ENCODE measurements around the gene SMG9. TPM values are rescaled to one million over a fixed set of nuclear protein-coding genes. Genes with fewer than 3 reads are reported as not detected.

SMG9 gene
- total RNA-seq, 1 donor from 2014 or later, result 35.0 TPM

DNA sequence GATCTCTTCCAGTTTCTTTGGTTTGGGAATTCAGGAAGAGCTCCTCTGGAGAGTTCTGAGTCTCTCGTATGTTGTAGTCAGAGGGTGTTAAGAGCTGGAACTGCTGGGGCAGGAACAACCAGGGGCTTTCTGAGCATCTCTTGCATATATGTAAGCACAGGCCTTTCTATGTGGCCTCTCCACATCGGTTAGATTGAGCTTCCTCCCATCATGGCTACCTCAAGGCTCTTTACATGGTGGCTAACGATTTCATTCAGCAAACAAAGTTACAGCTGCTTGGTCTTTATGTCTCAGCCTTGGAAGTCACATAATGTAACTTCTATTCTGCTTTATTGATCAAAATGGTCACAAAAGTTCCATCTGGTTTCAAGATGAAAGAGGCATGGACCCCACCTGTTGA, 64.3 kb downstream of the SMG9 start:
- no peak overlapping the region for H2AFZ ChIP-seq (ENCODE audit: low read depth, low read length)
- no peaks in the 10 kb centered on the region for H3K36me3 ChIP-seq (ENCODE audit: insufficient read depth, low read length)
- no peak for TF ChIP-seq CTCF (IDR thresholded peaks at IDR 0.05; ENCODE audit: insufficient read depth, low read depth, low read length)
- no peak for TF ChIP-seq EZH2 (IDR thresholded peaks at IDR 0.05; ENCODE audit: insufficient read depth, low read length)
- FAIRE-seq (no peak), DNase-seq (ENCODE audit: low read depth) (no peak)
- peaks cover 5% of the 10 kb centered on the region for H3K4me1 Mint-ChIP-seq (ENCODE audit: low read depth, unreplicated experiment)
- peaks cover 6% of the 10 kb centered on the region for H3K36me3 Mint-ChIP-seq (ENCODE audit: low read depth, unreplicated experiment)
- H3K4me3 Mint-ChIP-seq (ENCODE audit: unreplicated experiment), result no peak overlapping the region
- no peak overlapping the region for H3K4me3 ChIP-seq (ENCODE audit: insufficient read depth, low read depth, low read length)
- peaks cover 22% of the 10 kb centered on the region for H3K9me3 Mint-ChIP-seq (ENCODE audit: unreplicated experiment)
- peaks cover 13% of the 10 kb centered on the region for H3K9me3 ChIP-seq (ENCODE audit: insufficient read depth, low read depth, low read length)
- no peak overlapping the region for H3K27ac Mint-ChIP-seq (ENCODE audit: unreplicated experiment)
- no peak overlapping the region for H3K9ac ChIP-seq (ENCODE audit: low read length)
- H3K4me1 ChIP-seq (ENCODE audit: insufficient read depth, low read length), result peaks cover 14% of the 10 kb centered on the region
- H3K79me2 ChIP-seq (ENCODE audit: insufficient read depth, low read length), result no peaks in the 10 kb centered on the region
- H3K27me3 Mint-ChIP-seq (ENCODE audit: low read depth, unreplicated experiment), result peaks cover 19% of the 10 kb centered on the region
- no peak overlapping the region for H3K4me2 ChIP-seq (ENCODE audit: low read length)
- peaks cover 4% of the 10 kb centered on the region for H3K27me3 ChIP-seq (ENCODE audit: insufficient read depth, low read length)
- H4K20me1 ChIP-seq (ENCODE audit: insufficient read depth, low read length), result no peaks in the 10 kb centered on the region
- no peak overlapping the region for H3K27ac ChIP-seq (ENCODE audit: low read depth, low read length)

DNA sequence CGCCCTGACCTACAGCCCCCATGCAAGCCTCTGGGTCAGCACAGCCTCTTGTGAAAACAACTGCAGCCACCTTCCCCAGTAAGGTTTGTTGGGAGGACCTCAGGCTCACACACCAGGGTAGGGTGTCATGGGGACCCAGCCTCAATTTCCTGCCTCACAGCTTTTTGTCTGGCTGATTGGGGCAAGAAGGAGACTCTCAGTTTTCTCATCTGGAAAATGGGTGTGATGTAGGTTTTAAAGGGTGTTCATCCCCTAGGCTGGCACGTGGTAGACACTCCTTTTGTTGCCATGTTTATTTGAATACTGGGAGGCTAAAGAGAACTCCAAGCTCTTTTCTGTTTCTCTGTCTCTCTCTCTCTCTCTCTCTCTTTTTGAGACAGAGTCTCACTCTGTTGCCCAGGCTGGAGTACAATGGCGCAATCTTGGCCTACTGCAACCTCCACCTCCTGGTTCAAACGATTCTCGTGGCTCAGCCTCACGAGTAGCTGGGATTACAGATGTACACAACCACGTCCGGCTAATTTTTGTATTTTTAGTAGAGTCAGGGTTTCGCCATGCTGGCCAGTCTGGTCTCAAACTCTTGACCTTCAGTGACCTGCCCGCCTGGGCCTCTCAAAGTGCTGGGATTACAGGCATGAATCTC, 66.6 kb downstream of the SMG9 start:
- H3K9me3 ChIP-seq (ENCODE audit: insufficient read depth, low read depth, low read length), result peaks cover 13% of the 10 kb centered on the region
- H3K4me2 ChIP-seq (ENCODE audit: low read length), result no peak overlapping the region
- TF ChIP-seq EZH2 (IDR thresholded peaks at IDR 0.05; ENCODE audit: insufficient read depth, low read length) (no peak), CTCF (IDR thresholded peaks at IDR 0.05; ENCODE audit: insufficient read depth, low read depth, low read length) (no peak)
- FAIRE-seq, result no peak
- H3K27ac ChIP-seq (ENCODE audit: low read depth, low read length), result no peak overlapping the region
- peaks cover 3% of the 10 kb centered on the region for H3K36me3 Mint-ChIP-seq (ENCODE audit: low read depth, unreplicated experiment)
- no peaks in the 10 kb centered on the region for H3K79me2 ChIP-seq (ENCODE audit: insufficient read depth, low read length)
- peaks cover 14% of the 10 kb centered on the region for H3K4me1 ChIP-seq (ENCODE audit: insufficient read depth, low read length)
- H3K9me3 Mint-ChIP-seq (ENCODE audit: unreplicated experiment), result peaks cover 19% of the 10 kb centered on the region
- H2AFZ ChIP-seq (ENCODE audit: low read depth, low read length), result no peak overlapping the region
- H3K27me3 Mint-ChIP-seq (ENCODE audit: low read depth, unreplicated experiment), result peaks cover 12% of the 10 kb centered on the region
- H3K4me3 ChIP-seq (ENCODE audit: insufficient read depth, low read depth, low read length), result no peak overlapping the region
- H4K20me1 ChIP-seq (ENCODE audit: insufficient read depth, low read length), result no peaks in the 10 kb centered on the region
- no peaks in the 10 kb centered on the region for H3K36me3 ChIP-seq (ENCODE audit: insufficient read depth, low read length)
- H3K27ac Mint-ChIP-seq (ENCODE audit: unreplicated experiment), result no peak overlapping the region
- peaks cover 5% of the 10 kb centered on the region for H3K4me1 Mint-ChIP-seq (ENCODE audit: low read depth, unreplicated experiment)
- no peaks in the 10 kb centered on the region for H3K27me3 ChIP-seq (ENCODE audit: insufficient read depth, low read length)
- H3K9ac ChIP-seq (ENCODE audit: low read length), result no peak overlapping the region
- no peak overlapping the region for H3K4me3 Mint-ChIP-seq (ENCODE audit: unreplicated experiment)
- no peak for DNase-seq (ENCODE audit: low read depth)

GRCh38 chr19:43687660-43687997, 67.1 kb downstream of the SMG9 start:
- H3K79me2 ChIP-seq (ENCODE audit: insufficient read depth, low read length), result no peaks in the 10 kb centered on the region
- H3K9me3 ChIP-seq (ENCODE audit: insufficient read depth, low read depth, low read length), result peaks cover 13% of the 10 kb centered on the region
- H3K4me2 ChIP-seq (ENCODE audit: low read length), result peak overlapping the region; percentile 31
- DNase-seq (ENCODE audit: low read depth) (no peak), FAIRE-seq (no peak)
- H3K4me3 ChIP-seq (ENCODE audit: insufficient read depth, low read depth, low read length), result no peak overlapping the region
- no peaks in the 10 kb centered on the region for H3K27me3 ChIP-seq (ENCODE audit: insufficient read depth, low read length)
- Mint-ChIP-seq H3K27me3 (ENCODE audit: low read depth, unreplicated experiment) (peaks cover 15% of the 10 kb centered on the region), H3K36me3 (ENCODE audit: low read depth, unreplicated experiment) (peaks cover 3% of the 10 kb centered on the region), H3K9me3 (ENCODE audit: unreplicated experiment) (peaks cover 17% of the 10 kb centered on the region), H3K4me1 (ENCODE audit: low read depth, unreplicated experiment) (peaks cover 5% of the 10 kb centered on the region), H3K27ac (ENCODE audit: unreplicated experiment) (no peak overlapping the region), H3K4me3 (ENCODE audit: unreplicated experiment) (no peak overlapping the region)
- no peak for TF ChIP-seq EZH2 (IDR thresholded peaks at IDR 0.05; ENCODE audit: insufficient read depth, low read length)
- TF ChIP-seq CTCF (IDR thresholded peaks at IDR 0.05; ENCODE audit: insufficient read depth, low read depth, low read length), result no peak
- H3K9ac ChIP-seq (ENCODE audit: low read length), result no peak overlapping the region
- no peaks in the 10 kb centered on the region for H4K20me1 ChIP-seq (ENCODE audit: insufficient read depth, low read length)
- peaks cover 14% of the 10 kb centered on the region for H3K4me1 ChIP-seq (ENCODE audit: insufficient read depth, low read length)
- no peak overlapping the region for H3K27ac ChIP-seq (ENCODE audit: low read depth, low read length)
- H2AFZ ChIP-seq (ENCODE audit: low read depth, low read length), result no peak overlapping the region
- no peaks in the 10 kb centered on the region for H3K36me3 ChIP-seq (ENCODE audit: insufficient read depth, low read length)

All from astrocyte (in vitro differentiated cells and primary cell).